ENCODE measurements around the gene ERC2. TPM values are rescaled to one million over a fixed set of nuclear protein-coding genes. Genes with fewer than 3 reads are reported as not detected.
"Not testable (repeated sequence)": the region's sequence is repeated elsewhere in the genome, so short reads cannot be mapped to it uniquely, and the experiment has no call there.

ERC2 gene
- 10 to 100 TPM in 1 of 6 donors, 1 to 10 TPM in 4, under 1 TPM in 1; 0.67 to 14.7 (median 1.3) TPM for total RNA-seq

- TF ChIP-seq POLR2AphosphoS5 (IDR thresholded peaks at IDR 0.05), result no peak
- TF ChIP-seq, protein P1, sequence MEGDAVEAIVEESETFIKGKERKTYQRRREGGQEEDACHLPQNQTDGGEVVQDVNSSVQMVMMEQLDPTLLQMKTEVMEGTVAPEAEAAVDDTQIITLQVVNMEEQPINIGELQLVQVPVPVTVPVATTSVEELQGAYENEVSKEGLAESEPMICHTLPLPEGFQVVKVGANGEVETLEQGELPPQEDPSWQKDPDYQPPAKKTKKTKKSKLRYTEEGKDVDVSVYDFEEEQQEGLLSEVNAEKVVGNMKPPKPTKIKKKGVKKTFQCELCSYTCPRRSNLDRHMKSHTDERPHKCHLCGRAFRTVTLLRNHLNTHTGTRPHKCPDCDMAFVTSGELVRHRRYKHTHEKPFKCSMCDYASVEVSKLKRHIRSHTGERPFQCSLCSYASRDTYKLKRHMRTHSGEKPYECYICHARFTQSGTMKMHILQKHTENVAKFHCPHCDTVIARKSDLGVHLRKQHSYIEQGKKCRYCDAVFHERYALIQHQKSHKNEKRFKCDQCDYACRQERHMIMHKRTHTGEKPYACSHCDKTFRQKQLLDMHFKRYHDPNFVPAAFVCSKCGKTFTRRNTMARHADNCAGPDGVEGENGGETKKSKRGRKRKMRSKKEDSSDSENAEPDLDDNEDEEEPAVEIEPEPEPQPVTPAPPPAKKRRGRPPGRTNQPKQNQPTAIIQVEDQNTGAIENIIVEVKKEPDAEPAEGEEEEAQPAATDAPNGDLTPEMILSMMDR (IDR thresholded peaks at IDR 0.05), result no peak
- TF ChIP-seq POLR2A (IDR thresholded peaks at IDR 0.05), result no peak
- TF ChIP-seq EP300 (IDR thresholded peaks at IDR 0.05), result no peak
- peak; percentile 46 to 89 for DNase-seq
- WGBS, 2 donors, result 9 to 12% methylated on average over 25 to 45 of the region's 82 CpGs
- Histone ChIP-seq H3K4me1 (peaks cover 5 to 14% (median 6%) of the 10 kb centered on the region in 4 donors), H3K4me3 (peak within 1 kb of the TSS; percentile 29 to 58 (median 52)), H3K9me3 (no peaks in the 10 kb centered on the region), H3K27ac (no peak within 1 kb of the TSS), H3K36me3 (no peaks in the 10 kb centered on the region), H3K27me3 (peaks cover 0 to 11% (median 3%) of the 10 kb centered on the region in 4 donors)
- peak; percentile 54 to 90 for ATAC-seq (ENCODE audit: low FRiP score in 2 of 2)
These were observed at the start of gene ERC2 for GRCh38 chr3:56468184-56469106. Gene ERC2, minus strand, starts transcription at chr3:56468467.

- no peak for DNase-seq
- H3K36me3 ChIP-seq, result no peaks in the 10 kb centered on the region
- TF ChIP-seq EP300 (IDR thresholded peaks at IDR 0.05), result no peak
- no peak for TF ChIP-seq POLR2A (IDR thresholded peaks at IDR 0.05)
- TF ChIP-seq POLR2AphosphoS5 (IDR thresholded peaks at IDR 0.05), result no peak
- TF ChIP-seq, protein P1 (IDR thresholded peaks at IDR 0.05), result no peak
- no peak overlapping the region for H3K27ac ChIP-seq
- 50 to 51% methylated on average over 3 of the region's 3 CpGs for WGBS, 2 donors
- H3K4me3 ChIP-seq, result no peak overlapping the region
- ATAC-seq (ENCODE audit: low FRiP score in 2 of 2), result no peak
- no peaks in the 10 kb centered on the region for H3K9me3 ChIP-seq
- no peaks in the 10 kb centered on the region for H3K4me1 ChIP-seq
- no peaks in the 10 kb centered on the region for H3K27me3 ChIP-seq
These were observed 34.5 kb upstream of the ERC2 start for GRCh38 chr3:56502738-56503137.

DNA sequence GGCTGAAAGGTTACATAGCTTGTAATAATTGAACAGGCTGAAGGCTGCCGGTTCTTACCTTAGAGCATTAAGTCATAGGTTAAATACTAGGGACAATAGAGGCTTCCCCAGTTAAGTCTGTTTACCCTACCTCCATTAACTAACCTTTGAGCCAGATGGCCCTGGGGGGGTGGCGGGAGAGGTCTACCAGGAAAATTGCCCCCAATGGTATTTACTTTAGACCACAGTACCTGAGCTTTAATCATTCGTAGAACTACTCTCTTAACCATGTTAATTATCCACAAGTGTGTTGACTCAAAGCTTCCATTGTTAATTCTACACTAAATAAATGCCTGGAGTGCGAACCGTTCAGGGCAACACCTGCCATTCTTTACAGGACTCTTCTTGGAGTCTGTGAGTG, 28.1 kb upstream of the ERC2 start:
- DNase-seq; ATAC-seq (ENCODE audit: low FRiP score in 2 of 2); H3K9me3 ChIP-seq; H3K4me3 ChIP-seq; H3K36me3 ChIP-seq; H3K4me1 ChIP-seq; H3K27ac ChIP-seq; H3K27me3 ChIP-seq: not testable (repeated sequence)
- 66% methylated on average over 5 of the region's 5 CpGs for WGBS, 2 donors

DNA sequence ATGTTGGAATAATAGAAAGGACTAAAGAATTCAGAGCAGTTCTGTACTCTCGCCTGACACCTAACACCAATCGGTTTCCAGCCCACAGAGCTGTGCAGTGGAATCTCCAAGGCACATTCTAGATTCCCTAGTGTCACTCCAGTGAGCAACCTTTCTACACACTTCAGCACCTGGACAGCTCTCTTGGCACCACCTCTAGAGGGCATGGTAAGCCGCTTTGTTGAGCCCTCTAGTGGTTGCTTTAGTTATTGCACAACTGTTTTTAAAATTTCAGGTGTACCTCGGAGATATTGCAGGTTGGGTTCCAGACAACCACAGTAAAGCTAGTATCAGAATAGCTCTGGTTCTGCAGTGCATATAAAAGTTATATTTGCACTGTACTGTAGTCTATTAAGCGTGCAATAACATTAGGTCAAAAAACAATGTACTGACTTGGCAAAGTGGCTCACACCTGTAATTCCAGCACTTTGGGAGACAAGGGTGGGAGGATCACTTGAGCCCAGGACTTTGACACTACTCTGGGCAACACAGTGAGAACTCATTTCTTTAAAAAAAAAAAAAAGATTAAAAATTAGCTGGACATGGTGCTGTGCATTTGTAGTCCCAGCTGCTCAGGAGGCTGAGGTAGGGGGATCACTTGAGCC, 26.5 kb upstream of the ERC2 start:
- ATAC-seq (ENCODE audit: low FRiP score in 2 of 2) (peak; percentile 91 to 92), DNase-seq (peak in 1 of 2 donors; percentile 64)
- Histone ChIP-seq H3K4me1 (no peaks in the 10 kb centered on the region), H3K4me3 (no peak overlapping the region), H3K27ac (no peak overlapping the region), H3K36me3 (no peaks in the 10 kb centered on the region), H3K9me3 (no peaks in the 10 kb centered on the region), H3K27me3 (no peaks in the 10 kb centered on the region)
- TF ChIP-seq POLR2AphosphoS5 (IDR thresholded peaks at IDR 0.05) (no peak), POLR2A (IDR thresholded peaks at IDR 0.05) (no peak), EP300 (IDR thresholded peaks at IDR 0.05) (no peak)
- TF ChIP-seq, protein P1 (IDR thresholded peaks at IDR 0.05), result peak; percentile 57 to 82 (median 76)
- WGBS, 2 donors, result 2 to 6% methylated on average over 5 of the region's 5 CpGs

DNA sequence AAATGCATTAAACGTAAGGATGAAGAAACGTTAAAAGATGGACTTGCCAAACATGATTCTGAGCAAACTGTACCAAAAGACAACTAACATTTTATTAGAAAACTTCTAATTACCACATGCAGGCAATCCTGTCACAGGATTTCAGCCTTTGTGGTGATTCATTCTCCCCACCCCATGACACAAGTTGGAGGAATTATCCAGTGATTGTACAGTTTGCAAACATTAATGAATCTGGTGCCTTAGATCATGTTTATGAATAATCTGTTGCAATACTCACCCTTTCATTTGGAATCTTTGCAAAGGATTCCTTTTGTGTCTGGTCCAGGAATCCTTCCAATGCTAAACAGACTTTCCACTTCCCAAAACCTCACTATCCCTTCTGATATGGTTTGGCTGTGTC, 23.3 kb upstream of the ERC2 start:
- no peaks in the 10 kb centered on the region for H3K9me3 ChIP-seq
- H3K4me3 ChIP-seq, result no peak overlapping the region
- no peak overlapping the region for H3K27ac ChIP-seq
- no peak for TF ChIP-seq POLR2AphosphoS5 (IDR thresholded peaks at IDR 0.05)
- no peak for TF ChIP-seq EP300 (IDR thresholded peaks at IDR 0.05)
- TF ChIP-seq, protein P1 (IDR thresholded peaks at IDR 0.05), result no peak
- TF ChIP-seq POLR2A (IDR thresholded peaks at IDR 0.05), result no peak
- no peak for ATAC-seq (ENCODE audit: low FRiP score in 2 of 2)
- DNase-seq, result no peak
- no peaks in the 10 kb centered on the region for H3K27me3 ChIP-seq
- WGBS, 2 donors, result 73 to 86% methylated on average over 2 of the region's 2 CpGs
- H3K36me3 ChIP-seq, result no peaks in the 10 kb centered on the region
- H3K4me1 ChIP-seq, result no peaks in the 10 kb centered on the region

Measured in upper lobe of left lung (tissue), 6 donors.